Transverse colon (tissue), 3 donors: ENCODE results near the gene CLSTN2.

Source experiments
- EP300 ChIP-seq: sonication (generic); formaldehyde crosslinking; IDR thresholded peaks from one replicate; pipeline ENCODE4 v1.6.1; 2017; ENCODE audit warnings: antibody characterized with exemption, low read depth
- TF ChIP-seq, protein P1 (sequence below), 5 experiments: fragments of 200-600 bp in 3 of 5; fragments of 450-650 bp in 2 of 5; sonication (generic) in 3 of 5; IDR thresholded peaks; 1 replicate in 2 of 5; 2 replicates in 3 of 5; pipeline ENCODE4 v1.5.1; 2016 to 2017; ENCODE audit warnings: antibody characterized with exemption in 5 of 5, inconsistent platforms in 3 of 5, mild to moderate bottlenecking in 2 of 5, moderate library complexity in 1 of 5

DNA sequence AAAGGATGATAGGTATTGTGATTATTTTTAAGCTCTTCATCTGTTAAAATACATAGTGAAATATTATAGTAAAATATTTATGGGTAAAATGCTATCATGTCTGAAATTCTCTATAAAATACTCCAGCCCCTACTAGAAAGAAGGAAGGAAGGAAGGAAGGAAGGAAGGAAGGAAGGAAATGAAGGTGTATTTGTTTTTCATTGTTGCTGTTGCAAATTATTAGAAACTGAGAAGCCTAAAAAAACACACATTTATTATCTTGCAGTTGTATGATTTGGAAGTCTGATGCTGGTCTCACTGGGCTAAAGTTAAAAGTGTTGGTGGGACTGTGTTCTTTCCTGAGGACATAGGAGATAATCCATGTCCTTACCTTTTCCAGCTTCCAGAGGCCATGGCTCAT, 47.6 kb upstream of the CLSTN2 start:
- TF ChIP-seq, protein P1, sequence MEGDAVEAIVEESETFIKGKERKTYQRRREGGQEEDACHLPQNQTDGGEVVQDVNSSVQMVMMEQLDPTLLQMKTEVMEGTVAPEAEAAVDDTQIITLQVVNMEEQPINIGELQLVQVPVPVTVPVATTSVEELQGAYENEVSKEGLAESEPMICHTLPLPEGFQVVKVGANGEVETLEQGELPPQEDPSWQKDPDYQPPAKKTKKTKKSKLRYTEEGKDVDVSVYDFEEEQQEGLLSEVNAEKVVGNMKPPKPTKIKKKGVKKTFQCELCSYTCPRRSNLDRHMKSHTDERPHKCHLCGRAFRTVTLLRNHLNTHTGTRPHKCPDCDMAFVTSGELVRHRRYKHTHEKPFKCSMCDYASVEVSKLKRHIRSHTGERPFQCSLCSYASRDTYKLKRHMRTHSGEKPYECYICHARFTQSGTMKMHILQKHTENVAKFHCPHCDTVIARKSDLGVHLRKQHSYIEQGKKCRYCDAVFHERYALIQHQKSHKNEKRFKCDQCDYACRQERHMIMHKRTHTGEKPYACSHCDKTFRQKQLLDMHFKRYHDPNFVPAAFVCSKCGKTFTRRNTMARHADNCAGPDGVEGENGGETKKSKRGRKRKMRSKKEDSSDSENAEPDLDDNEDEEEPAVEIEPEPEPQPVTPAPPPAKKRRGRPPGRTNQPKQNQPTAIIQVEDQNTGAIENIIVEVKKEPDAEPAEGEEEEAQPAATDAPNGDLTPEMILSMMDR (IDR thresholded peaks at IDR 0.05) = no peak
- no peak for TF ChIP-seq EP300
